Heart left ventricle (tissue), 13 donors: ENCODE data around the gene HSPB6.

Source experiments
- CTCF ChIP-seq, 12 donors: fragments of 200-600 bp; sonication (generic) in 4 of 12; IDR thresholded peaks; one replicate each; pipeline versions ENCODE4 v1.5.0 to v1.8.0; 2018 to 2022; ENCODE audit warnings: antibody characterized with exemption in 12 of 12, mild to moderate bottlenecking in 5 of 12
- POLR2A ChIP-seq, 2 donors: fragments of 450-650 bp; IDR thresholded peaks; one replicate each; pipeline ENCODE4 v1.6.1; 2017; ENCODE audit warnings: antibody characterized with exemption in 2 of 2, mild to moderate bottlenecking in 2 of 2, moderate library complexity in 2 of 2
- donor health status: ischemic (EF 13 %, LVEDD 7.1; RV severe dilation, severe dysfunction).
- donor health status: DM: no; HTN: yes; CAD: no.
- donor health status: DM: no; HTN: no; CAD: no.
- donor health status: ischemic (EF 25% LVEDD 6.9; RV normal size, moderate dysfunction).
- donor health status: ischemic (EF 25% LVEDD 5.7; RV mildly dilated, moderate dysfunction).
- donor health status: ischemic (EF 35%, LVEDD 5.7; RV mildly dilated, moderate dysfunction).
- donor health status: nonischemic (EF 11% LVEDD 7.7; RV severe dilation, severe dysfunction).
- donor health status: DM: yes; HTN: yes; CAD: no.
- donor health status: PGD.
- donor health status: ischemic (EF 29% LVEDD 5.4; RV normal size, mild dysfunction).
- donor health status: nonischemic (EF 23%, LVEDD 6.1; RV moderate dilation, normal function).

- TF ChIP-seq CTCF (IDR thresholded peaks at IDR 0.05) (no peak), POLR2A (IDR thresholded peaks at IDR 0.05) (no peak)
Measured at GRCh38 chr19:35732540-35733179, 24.2 kb downstream of the HSPB6 start.
